ENCODE measurements around the gene IL1RN. TPM values are rescaled to one million over a fixed set of nuclear protein-coding genes. Genes with fewer than 3 reads are reported as not detected.
A peak's percentile ranks its signal among the peaks of the same experiment; 100 is the strongest.

The IL1RN gene
- total and polyA plus RNA-seq, 2 of the 13 experiments (the other 11 are each of a cell fraction or from before 2014, with no cell fraction given) = 21.2 to 101 TPM

DNA sequence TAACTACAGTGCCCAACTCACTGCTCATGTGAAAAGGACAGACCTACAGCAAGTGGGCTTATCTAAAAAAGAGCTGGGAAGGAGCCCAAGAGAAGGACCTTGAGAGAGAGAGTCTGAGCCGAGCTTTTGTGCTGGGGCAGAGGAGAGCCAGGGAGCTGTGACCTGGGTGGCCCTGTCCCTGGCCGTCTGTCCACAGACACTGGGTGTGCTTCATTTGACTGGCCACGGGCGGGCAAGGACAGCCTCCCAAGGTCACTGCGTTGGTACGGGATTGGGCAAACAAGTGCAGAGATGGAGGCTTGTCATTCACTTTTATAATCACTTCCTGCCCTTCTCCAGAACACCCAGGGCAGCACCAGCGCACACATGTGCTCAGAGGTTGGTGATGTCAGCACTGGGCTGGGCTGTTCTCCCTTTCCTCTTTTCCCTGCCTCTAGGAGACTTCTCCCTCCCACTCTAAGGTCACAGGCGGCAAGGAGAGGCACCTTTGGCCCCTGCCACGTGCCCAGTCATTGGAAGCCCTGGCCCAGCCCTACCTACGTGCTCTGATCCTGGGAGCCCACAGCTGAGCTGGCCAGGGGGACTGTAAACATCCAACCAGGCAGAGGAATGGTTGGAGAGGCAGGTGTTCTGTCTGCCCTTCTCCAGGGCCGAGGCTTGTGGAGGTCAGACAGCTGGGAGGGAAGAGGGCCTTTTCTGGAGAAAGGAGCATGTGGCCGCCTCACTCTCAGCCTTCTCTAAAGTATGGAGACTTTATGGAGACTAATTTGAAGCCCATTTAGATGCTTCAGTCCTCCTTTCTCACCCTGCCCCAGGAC lies 39.9 kb downstream of the IL1RN start (continued):
- TF ChIP-seq, protein P1, sequence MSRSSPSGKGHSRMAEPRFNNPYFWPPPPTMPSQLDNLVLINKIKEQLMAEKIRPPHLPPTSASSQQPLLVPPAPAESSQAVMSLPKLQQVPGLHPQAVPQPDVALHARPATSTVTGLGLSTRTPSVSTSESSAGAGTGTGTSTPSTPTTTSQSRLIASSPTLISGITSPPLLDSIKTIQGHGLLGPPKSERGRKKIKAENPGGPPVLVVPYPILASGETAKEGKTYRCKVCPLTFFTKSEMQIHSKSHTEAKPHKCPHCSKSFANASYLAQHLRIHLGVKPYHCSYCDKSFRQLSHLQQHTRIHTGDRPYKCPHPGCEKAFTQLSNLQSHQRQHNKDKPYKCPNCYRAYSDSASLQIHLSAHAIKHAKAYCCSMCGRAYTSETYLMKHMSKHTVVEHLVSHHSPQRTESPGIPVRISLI (CRISPR knock-in tag; IDR thresholded peaks at IDR 0.05; ENCODE audit: borderline replicate concordance) = peak; percentile 75; the same call in 1 of the 2 replicates
- peak; percentile 85 for TF ChIP-seq TEAD3 (CRISPR knock-in tag; optimal IDR thresholded peaks at IDR 0.05; ENCODE audit: borderline replicate concordance)
- TF ChIP-seq TRIM24 (CRISPR knock-in tag; IDR thresholded peaks at IDR 0.05) = 0 out of 2 replicates have a peak, but pooled peaks have one; percentile 51
- peak; percentile 93 for TF ChIP-seq ARHGAP35 (CRISPR knock-in tag; IDR thresholded peaks at IDR 0.05; ENCODE audit: borderline replicate concordance)
- peak; percentile 94 for TF ChIP-seq TARDBP (CRISPR knock-in tag; IDR thresholded peaks at IDR 0.05)
- peak; percentile 92; the same call in 1 of the 2 replicates for TF ChIP-seq ZNF264 (CRISPR knock-in tag; IDR thresholded peaks at IDR 0.05)
- peak; percentile 98 for TF ChIP-seq MED1 (CRISPR knock-in tag; IDR thresholded peaks at IDR 0.05)
- peak; percentile 98 for TF ChIP-seq FOXO1 (CRISPR knock-in tag; IDR thresholded peaks at IDR 0.05)
- no peak for TF ChIP-seq TEAD2 (CRISPR knock-in tag; IDR thresholded peaks at IDR 0.05)
- TF ChIP-seq, protein P2, sequence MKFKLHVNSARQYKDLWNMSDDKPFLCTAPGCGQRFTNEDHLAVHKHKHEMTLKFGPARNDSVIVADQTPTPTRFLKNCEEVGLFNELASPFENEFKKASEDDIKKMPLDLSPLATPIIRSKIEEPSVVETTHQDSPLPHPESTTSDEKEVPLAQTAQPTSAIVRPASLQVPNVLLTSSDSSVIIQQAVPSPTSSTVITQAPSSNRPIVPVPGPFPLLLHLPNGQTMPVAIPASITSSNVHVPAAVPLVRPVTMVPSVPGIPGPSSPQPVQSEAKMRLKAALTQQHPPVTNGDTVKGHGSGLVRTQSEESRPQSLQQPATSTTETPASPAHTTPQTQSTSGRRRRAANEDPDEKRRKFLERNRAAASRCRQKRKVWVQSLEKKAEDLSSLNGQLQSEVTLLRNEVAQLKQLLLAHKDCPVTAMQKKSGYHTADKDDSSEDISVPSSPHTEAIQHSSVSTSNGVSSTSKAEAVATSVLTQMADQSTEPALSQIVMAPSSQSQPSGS (CRISPR knock-in tag; IDR thresholded peaks at IDR 0.05) = peak; percentile 96
- 0 out of 2 replicates have a peak, but pooled peaks have one; percentile 43 for TF ChIP-seq REXO4 (CRISPR knock-in tag; IDR thresholded peaks at IDR 0.05; ENCODE audit: borderline replicate concordance)
- TF ChIP-seq RNF2 (conservative IDR thresholded peaks at IDR 0.05; ENCODE audit: low read depth) = peak; percentile 96
- peak; percentile 97; the same call in 1 of the 2 replicates for TF ChIP-seq KDM5B (CRISPR knock-in tag; IDR thresholded peaks at IDR 0.05; ENCODE audit: borderline replicate concordance)
- peak; percentile 44; the same call in 1 of the 2 replicates for TF ChIP-seq RAD51 (IDR thresholded peaks at IDR 0.05; ENCODE audit: borderline replicate concordance)
- TF ChIP-seq, protein P3, sequence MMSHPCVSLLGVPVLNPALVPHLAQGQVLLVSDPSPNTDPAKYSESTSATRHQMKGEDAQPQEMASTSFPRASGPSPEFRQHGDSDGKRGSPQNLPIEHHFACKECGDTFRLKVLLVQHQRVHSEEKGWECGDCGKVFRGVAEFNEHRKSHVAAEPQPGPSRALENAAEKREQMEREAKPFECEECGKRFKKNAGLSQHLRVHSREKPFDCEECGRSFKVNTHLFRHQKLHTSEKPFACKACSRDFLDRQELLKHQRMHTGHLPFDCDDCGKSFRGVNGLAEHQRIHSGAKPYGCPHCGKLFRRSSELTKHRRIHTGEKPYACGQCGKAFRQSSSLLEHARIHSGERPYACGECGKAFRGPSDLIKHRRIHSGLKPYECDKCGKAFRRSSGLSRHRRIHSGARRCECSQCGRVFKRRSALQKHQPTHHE (CRISPR knock-in tag; IDR thresholded peaks at IDR 0.05; ENCODE audit: borderline replicate concordance) = peak; percentile 87; the same call in 1 of the 2 replicates
- TF ChIP-seq ASH2L (IDR thresholded peaks at IDR 0.05; ENCODE audit: insufficient read length, low read depth, low read length) = no peak
- TF ChIP-seq CEBPB (IDR thresholded peaks at IDR 0.05; ENCODE audit: borderline replicate concordance, low read depth, low read length) = peak; percentile 79; the same call in 1 of the 2 replicates
- TF ChIP-seq ZNF792 (CRISPR knock-in tag; IDR thresholded peaks at IDR 0.05) = peak; percentile 93; the same call in 1 of the 2 replicates
- TF ChIP-seq GABPA (IDR thresholded peaks at IDR 0.05; ENCODE audit: low read depth, low read length) = 0 out of 2 replicates have a peak, but pooled peaks have one; percentile 23
- peak; percentile 86 for TF ChIP-seq GABPA (CRISPR knock-in tag; IDR thresholded peaks at IDR 0.05; ENCODE audit: low read depth)
- peak; percentile 69; the same call in 1 of the 2 replicates for TF ChIP-seq ZZZ3 (CRISPR knock-in tag; IDR thresholded peaks at IDR 0.05; ENCODE audit: borderline replicate concordance)
- TF ChIP-seq, protein P4, sequence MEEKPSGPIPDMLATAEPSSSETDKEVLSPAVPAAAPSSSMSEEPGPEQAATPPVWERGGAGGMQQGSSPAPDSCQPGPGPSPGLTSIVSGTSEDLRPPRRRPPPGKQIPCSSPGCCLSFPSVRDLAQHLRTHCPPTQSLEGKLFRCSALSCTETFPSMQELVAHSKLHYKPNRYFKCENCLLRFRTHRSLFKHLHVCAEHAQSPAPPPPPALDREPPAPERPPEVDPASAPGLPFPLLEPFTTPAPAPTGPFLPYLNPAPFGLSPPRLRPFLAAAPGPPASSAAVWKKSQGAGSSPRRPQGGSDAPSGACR (CRISPR knock-in tag; IDR thresholded peaks at IDR 0.05) = peak; percentile 98
- peak; percentile 99; the same call in 1 of the 2 replicates for TF ChIP-seq ZNF572 (CRISPR knock-in tag; IDR thresholded peaks at IDR 0.05)
- TF ChIP-seq HOXA3 (CRISPR knock-in tag; IDR thresholded peaks at IDR 0.05) = peak; percentile 96
- no peak for TF ChIP-seq HCFC1 (IDR thresholded peaks at IDR 0.05; ENCODE audit: low read depth, low read length)
- peak; percentile 63; the same call in 1 of the 2 replicates for TF ChIP-seq NCOR1 (IDR thresholded peaks at IDR 0.05; ENCODE audit: borderline replicate concordance, low read length)
- TF ChIP-seq ATF1 (CRISPR knock-in tag; IDR thresholded peaks at IDR 0.05) = peak; percentile 85
